GM18498 (cell line): ENCODE measurements around the gene CACNA1H.

Experiments used
- ATAC-seq: cut with Tn5 transposase; IDR thresholded peaks from one replicate; pipeline ENCODE4 v1.9.1; 2021; ENCODE audit warnings: mild to moderate bottlenecking, moderate library complexity; ENCODE audit not compliant: unreplicated experiment

The CACNA1H gene

DNA sequence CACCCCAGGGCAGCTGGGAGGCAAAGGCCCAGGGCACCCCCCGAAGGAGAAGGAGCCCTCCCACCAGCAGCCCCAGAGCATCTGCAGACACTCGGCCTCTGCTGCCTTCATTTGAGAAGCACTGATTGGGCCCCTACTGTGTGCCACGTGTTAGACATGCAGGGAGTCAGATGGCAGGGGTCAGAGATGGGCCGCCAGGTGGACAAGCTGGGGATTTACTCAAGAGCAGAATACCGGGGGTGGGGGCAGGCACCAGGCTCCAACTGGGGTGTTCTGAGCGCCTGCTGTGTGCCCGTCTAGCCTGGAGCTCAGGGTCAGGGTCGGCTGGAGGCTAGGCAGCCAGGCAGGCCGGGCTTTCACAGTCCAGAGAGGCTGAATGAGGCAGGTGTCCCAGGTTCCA, 53.4 kb downstream of the CACNA1H start:
- ATAC-seq: no peak

DNA sequence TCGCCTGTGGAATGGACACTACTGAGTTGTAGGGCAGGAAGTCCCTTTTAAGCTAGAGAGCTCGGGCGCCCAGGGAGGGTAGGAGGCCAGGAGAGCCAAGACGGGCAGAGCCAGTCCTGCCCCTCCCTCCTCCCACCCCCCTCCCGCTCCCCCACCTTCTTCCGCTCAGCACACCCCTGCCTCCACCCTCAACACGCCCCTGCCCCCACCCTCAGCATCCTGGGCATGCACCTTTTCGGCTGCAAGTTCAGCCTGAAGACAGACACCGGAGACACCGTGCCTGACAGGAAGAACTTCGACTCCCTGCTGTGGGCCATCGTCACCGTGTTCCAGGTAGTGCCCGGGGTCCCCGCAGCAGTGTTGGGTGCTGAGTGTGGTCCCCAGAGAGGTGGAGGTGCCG, 53.9 kb downstream of the CACNA1H start:
- ATAC-seq: no peak

DNA sequence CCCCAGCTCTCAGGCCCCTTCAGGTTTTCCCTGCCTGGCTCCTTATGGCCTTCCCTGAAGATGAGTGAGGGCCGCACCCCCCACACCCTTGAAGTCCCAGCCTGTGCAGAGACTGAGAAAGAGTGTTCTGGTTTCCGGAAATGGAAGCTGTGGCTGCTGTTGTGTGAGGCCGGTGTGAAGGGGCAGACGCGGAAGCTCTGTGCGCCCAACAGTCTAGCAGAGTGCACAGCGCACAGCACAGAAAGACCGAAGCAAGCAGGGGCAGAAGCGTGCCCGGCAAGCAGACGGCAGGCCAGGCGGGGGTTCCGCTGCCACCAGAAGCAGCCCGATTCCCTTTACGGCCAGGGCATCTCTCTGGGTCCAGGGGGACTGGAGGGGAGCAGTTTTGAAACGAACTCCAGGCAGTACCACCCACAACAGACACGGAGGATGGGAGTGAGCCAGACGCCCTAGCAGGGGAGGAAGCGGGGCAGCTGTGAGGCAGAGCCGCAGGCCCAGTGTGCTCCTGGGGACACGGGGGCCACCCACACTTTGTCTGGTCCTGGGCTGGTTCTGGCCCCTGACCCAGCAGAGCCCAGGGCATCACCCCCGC, 55.4 kb downstream of the CACNA1H start:
- no peak for ATAC-seq

DNA sequence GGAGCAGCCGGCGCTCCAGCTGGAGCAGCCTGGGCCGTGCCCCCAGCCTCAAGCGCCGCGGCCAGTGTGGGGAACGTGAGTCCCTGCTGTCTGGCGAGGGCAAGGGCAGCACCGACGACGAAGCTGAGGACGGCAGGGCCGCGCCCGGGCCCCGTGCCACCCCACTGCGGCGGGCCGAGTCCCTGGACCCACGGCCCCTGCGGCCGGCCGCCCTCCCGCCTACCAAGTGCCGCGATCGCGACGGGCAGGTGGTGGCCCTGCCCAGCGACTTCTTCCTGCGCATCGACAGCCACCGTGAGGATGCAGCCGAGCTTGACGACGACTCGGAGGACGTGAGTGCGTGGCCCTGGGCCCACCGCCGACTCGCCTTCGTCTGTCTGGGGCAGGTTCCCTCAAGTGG, 56.2 kb downstream of the CACNA1H start:
- no peak for ATAC-seq

DNA sequence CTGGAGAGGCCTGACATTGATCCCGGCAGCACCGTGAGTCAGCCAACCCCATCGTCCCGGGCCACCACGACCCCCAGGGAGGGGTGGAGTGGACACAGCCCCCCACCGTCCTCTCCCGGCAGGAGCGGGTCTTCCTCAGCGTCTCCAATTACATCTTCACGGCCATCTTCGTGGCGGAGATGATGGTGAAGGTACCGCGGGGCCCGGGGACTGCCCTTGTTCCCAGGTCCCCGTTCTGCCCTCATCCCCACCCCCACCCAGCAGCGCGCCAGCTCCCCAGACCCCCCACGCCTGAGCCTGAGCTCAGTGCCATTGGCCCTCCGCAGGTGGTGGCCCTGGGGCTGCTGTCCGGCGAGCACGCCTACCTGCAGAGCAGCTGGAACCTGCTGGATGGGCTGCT, 57.6 kb downstream of the CACNA1H start:
- ATAC-seq: no peak

DNA sequence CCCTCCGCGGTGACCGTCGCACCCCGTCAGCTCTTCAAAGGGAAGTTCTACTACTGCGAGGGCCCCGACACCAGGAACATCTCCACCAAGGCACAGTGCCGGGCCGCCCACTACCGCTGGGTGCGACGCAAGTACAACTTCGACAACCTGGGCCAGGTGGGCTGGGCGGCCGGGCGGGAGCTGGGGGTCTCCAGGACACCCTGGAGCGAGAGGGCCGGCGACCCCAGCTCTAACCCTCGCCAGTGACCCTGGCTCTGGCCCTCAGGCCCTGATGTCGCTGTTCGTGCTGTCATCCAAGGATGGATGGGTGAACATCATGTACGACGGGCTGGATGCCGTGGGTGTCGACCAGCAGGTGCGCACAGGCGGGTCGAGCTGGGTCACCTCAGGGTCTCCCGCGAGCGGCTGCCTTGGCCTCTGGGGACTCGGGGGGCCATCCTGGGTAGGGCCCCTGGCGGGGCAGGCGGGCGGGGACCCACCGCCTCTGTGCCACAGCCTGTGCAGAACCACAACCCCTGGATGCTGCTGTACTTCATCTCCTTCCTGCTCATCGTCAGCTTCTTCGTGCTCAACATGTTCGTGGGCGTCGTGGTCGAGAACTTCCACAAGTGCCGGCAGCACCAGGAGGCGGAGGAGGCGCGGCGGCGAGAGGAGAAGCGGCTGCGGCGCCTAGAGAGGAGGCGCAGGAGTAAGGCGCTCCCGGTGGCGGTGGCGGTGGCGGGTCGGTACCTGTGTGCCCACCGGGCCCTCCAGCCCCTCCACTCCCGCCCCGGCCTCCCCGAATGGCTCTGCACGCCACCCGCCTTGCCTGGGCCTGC, 58.8 kb downstream of the CACNA1H start:
- ATAC-seq: no peak

DNA sequence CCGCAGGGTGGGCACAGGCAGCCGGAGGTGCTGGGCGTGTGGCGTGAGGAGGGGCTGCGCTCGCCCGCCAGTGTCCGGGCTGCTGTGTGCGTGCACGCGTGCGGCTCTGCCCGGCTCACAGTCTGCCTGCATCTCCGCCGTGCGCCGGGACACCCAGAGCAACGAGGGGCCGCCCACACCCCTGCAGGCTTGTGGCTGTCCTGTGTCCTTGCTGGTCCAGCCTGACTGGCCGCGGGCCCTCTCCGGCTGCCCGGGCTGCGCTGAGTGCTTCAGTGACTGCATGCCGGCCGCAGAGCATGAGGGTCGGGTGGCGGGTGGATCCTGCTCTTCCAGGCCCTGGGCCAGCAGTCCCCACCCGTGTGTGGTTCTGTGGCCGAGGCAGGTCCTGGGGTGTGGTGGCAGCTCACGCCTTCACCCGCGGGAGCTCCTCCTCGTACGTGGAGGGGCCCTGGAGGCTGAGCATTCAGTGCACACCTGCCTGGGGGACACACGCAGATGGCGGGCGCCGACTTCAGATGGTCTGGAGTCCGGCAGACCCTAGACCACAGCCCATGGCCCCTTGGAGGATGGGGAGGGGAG, 59.8 kb downstream of the CACNA1H start:
- ATAC-seq: no peak

DNA sequence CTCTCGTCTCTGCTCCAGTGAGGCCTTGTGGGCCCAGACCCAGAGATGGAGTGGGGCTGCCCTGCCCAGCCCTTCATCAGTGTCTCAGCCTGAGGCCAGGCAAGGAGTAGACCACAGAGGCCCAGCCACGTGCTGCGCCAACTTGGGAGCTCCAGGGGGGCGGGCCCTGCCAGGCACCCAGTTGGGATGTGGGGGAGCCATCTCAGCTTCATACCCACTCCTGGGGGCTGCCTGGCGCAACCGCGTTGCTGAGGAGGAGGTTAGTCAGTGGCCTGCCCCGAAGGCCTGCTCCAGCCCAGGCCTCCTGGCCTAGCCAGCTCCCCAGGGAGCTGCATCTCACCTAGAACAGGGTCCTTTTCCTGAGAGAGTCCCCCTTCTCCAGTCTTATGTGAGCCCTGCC, 60.3 kb downstream of the CACNA1H start:
- no peak for ATAC-seq

DNA sequence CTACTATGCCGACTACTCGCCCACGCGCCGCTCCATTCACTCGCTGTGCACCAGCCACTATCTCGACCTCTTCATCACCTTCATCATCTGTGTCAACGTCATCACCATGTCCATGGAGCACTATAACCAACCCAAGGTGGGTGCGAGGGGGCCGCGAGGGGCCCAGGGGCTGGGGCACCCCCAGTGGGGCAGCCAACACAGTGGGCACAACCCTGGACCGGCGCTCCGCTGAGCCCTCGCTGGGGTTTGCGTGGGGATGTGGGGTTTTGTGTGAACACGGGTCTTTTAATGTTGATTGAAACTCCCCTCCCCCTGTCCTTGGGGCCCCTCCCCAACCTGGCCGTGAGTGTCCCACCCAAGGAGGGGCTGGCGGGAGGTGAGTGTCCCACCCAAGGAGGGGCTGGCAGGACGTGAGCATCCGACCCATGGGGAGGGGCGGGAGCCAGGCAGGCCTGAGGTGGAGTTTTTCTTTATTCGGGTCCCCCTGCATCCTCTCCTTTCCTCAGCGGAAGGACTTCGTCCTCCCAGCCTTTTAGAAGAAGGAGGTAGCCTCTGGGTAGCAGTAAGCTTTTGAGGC, 61.0 kb downstream of the CACNA1H start:
- ATAC-seq: no peak

DNA sequence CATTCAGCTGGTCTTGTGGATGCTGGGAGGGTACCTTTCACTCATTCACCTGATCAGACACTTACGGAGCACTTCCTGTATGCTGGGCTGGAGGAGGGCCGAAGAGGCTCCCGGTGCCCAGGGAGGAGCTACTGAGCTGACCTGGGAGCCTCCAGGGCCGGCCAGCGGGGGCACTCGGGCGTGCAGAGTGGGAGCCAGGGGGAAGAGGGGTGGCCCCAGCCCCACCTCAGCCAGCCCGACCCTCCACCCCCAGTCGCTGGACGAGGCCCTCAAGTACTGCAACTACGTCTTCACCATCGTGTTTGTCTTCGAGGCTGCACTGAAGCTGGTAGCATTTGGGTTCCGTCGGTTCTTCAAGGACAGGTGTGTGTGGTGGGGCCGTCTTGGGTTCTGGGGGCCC, 61.8 kb downstream of the CACNA1H start:
- ATAC-seq: no peak

DNA sequence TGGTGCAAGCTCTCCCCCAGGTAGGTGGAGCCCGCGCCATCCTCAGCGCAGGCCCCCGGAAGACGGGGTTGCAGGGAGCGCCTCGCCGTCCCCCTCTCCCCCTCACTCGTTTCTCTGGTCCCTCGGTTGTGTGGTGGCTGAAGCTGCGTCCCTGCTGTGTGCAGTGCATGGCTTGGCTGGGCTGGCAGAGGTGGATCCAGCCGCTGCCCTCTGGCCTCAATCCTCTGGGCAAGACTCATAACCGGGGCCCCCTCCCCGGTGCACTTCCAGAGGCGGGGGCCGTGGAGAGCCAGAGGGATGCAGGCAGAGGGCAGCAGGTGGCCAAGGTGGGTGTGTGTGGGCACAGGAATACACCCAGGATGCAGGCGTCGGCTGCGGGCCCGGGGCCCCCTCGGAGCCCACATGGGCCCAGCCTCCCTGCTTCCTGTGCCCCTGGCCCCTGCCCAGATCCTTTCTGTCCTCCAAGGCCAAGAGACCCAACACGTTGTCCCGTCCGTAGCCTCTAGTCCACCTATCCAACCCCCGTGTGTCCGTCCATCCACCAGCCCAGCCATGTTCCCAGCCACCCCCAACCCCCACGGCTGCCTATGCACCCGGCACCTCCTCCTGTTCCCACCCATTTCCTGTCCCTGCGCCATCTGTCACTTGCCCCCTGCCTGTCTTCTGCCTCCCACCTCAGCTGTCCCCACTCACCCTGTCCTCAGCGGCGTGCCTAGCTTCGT, 62.8 kb downstream of the CACNA1H start:
- no peak for ATAC-seq

DNA sequence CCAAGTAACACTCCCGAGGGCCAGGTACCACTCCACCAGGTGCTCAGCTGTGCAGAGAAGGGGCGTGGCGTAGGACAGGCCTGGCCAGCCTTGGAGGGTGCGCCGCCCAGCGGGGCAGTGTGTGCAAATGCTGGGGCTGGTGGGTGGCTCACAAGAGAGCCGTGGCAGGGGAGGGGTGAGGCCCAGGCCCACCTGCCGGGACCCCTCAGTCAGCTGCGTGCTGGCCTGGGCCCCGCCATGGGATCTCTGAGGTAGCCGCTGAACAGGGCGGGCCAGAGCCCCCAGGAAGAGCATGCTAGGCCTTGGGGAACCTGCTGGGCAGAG, 63.4 kb downstream of the CACNA1H start:
- ATAC-seq: no peak

DNA sequence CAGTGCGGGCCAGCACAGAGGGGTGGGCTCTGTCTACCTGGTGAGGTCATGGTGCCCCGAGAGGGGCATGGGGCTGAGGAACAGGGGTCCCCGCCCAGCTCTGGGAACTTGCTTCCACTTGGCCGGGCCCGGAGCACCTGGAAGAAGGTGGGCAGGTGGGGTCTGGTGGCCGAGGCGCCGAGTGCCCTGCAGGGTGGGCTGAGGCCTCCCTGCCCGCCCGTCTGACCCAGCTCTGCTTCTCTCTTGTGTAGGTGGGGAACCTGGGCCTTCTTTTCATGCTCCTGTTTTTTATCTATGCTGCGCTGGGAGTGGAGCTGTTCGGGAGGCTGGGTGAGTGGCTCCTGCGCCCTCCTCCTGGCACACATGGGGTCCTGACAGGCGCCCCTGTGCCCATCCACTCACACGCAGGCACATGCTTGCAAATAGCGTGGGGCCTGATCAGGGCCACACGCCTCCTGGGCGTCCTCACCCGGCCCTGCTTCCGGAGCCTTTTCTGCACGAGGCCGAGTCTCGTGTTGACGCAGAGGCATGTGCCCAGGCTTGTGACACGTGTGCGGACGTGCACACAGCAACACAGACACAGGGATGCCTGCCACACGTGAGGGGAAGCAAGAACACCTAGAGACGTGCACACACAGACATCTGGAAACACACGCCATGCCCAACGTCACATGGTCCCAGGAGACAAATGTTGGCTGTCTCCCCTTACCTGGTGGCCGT, 63.9 kb downstream of the CACNA1H start:
- no peak for ATAC-seq

DNA sequence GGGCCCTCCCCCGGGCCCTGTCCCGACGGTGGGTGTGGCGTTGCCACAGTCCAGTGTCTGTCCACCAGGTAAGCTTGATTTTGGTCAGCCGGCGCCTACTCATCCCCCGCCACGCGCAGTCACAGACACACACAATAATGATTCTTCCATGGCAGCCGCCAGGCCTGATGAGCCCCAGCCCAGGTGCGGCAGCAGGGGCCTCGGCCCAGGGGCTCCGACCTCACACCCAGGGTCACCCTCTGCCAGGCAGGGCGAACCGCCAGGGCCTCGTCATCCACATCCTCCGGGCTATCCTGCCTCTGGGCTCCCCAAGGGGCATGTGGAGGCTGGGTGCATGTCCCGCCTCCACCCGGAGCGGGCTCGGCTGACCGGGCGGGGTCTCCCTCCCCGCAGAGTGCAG, 64.6 kb downstream of the CACNA1H start:
- ATAC-seq: no peak

DNA sequence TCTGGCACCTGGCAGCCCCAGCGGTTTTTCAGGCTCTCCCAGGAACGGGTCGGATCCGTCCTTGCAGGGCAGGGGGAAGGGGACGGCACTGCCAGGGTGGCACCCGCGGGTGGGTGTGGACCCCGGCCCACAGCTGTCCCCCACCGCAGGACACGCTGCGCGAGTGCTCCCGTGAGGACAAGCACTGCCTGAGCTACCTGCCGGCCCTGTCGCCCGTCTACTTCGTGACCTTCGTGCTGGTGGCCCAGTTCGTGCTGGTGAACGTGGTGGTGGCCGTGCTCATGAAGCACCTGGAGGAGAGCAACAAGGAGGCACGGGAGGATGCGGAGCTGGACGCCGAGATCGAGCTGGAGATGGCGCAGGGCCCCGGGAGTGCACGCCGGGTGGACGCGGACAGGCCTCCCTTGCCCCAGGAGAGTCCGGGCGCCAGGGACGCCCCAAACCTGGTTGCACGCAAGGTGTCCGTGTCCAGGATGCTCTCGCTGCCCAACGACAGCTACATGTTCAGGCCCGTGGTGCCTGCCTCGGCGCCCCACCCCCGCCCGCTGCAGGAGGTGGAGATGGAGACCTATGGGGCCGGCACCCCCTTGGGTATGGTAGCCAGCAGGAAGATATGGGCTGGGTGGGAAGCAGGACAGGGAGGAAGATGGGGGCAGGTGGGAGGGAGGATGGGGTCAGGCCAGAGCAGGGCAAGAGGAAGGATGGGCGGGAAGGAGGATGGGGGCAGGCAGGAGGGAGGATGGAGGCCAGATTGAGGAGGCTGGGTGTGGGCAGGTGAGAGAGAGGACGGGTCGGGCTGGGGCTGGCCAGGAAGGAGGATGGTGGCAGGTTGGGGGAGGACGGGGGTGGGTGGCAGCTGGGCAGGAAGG, 65.4 kb downstream of the CACNA1H start:
- no peak for ATAC-seq

DNA sequence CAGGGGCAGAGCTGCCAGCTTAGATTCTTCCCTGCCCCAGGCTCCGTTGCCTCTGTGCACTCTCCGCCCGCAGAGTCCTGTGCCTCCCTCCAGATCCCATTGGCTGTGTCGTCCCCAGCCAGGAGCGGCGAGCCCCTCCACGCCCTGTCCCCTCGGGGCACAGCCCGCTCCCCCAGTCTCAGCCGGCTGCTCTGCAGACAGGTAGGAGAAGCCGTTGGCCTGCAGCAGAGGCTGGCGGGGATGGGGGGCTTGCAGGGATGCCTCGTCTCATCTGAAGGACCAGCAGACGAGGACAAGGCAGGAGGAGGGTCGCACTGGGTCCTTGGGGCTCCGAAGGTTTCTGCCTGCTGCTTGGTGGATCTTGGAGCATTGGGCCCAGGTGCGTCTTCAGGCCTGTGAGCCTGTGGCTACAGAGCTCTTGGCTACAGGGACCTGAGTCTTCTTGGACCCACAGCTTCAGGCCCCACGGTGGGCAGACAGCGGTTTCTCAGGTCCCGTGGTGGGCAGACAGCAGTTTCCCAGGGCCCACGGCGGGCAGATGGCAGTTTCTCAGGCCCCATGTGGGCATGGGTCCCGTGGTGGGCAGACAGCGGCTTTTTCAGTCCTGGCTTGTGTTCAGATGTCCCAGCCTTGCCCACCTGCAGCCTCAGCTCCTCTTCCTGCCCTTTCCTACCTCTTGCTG, 66.2 kb downstream of the CACNA1H start:
- no peak for ATAC-seq

DNA sequence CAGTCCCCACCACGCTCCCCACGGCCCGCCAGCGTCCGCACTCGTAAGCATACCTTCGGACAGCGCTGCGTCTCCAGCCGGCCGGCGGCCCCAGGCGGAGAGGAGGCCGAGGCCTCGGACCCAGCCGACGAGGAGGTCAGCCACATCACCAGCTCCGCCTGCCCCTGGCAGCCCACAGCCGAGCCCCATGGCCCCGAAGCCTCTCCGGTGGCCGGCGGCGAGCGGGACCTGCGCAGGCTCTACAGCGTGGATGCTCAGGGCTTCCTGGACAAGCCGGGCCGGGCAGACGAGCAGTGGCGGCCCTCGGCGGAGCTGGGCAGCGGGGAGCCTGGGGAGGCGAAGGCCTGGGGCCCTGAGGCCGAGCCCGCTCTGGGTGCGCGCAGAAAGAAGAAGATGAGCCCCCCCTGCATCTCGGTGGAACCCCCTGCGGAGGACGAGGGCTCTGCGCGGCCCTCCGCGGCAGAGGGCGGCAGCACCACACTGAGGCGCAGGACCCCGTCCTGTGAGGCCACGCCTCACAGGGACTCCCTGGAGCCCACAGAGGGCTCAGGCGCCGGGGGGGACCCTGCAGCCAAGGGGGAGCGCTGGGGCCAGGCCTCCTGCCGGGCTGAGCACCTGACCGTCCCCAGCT, 67.3 kb downstream of the CACNA1H start:
- no peak for ATAC-seq

DNA sequence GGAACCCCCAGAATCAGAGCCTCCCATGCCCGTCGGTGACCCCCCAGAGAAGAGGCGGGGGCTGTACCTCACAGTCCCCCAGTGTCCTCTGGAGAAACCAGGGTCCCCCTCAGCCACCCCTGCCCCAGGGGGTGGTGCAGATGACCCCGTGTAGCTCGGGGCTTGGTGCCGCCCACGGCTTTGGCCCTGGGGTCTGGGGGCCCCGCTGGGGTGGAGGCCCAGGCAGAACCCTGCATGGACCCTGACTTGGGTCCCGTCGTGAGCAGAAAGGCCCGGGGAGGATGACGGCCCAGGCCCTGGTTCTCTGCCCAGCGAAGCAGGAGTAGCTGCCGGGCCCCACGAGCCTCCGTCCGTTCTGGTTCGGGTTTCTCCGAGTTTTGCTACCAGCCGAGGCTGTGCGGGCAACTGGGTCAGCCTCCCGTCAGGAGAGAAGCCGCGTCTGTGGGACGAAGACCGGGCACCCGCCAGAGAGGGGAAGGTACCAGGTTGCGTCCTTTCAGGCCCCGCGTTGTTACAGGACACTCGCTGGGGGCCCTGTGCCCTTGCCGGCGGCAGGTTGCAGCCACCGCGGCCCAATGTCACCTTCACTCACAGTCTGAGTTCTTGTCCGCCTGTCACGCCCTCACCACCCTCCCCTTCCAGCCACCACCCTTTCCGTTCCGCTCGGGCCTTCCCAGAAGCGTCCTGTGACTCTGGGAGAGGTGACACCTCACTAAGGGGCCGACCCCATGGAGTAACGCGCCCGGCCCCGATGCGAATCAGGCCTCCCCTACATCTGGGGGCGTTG, 68.1 kb downstream of the CACNA1H start:
- no peak for ATAC-seq
